HEK293 (cell line): ENCODE data around the gene ATP7B.

Experiments used
- CTCF ChIP-seq: fragments of 450-650 bp; formaldehyde crosslinking; IDR thresholded peaks from 2 replicates; pipeline ENCODE4 v1.5.1; 2016; ENCODE audit warnings: missing biosample characterization, missing genetic modification characterization
- ZBTB1 ChIP-seq: fragments of 450-650 bp; formaldehyde crosslinking; IDR thresholded peaks from 2 replicates; pipeline ENCODE4 v1.5.1; 2016; ENCODE audit warnings: missing biosample characterization, missing genetic modification characterization
- ZBTB21 ChIP-seq: fragments of 450-650 bp; formaldehyde crosslinking; IDR thresholded peaks from 2 replicates; pipeline ENCODE4 v1.5.1; 2017; ENCODE audit warnings: missing biosample characterization, missing genetic modification characterization
- ZNF114 ChIP-seq: fragments of 450-650 bp; formaldehyde crosslinking; IDR thresholded peaks from 2 replicates; pipeline ENCODE4 v1.5.0; 2017; ENCODE audit warnings: missing biosample characterization, missing genetic modification characterization
- ZNF426 ChIP-seq: fragments of 450-650 bp; formaldehyde crosslinking; IDR thresholded peaks from 2 replicates; pipeline ENCODE4 v1.5.1; 2017; ENCODE audit warnings: missing biosample characterization, missing genetic modification characterization, mild to moderate bottlenecking, inconsistent platforms, moderate library complexity
- ZNF626 ChIP-seq: fragments of 450-650 bp; sonication (Bioruptor Pico); formaldehyde crosslinking; IDR thresholded peaks from 2 replicates; pipeline ENCODE4 v1.5.1; 2018; ENCODE audit warnings: missing biosample characterization, missing genetic modification characterization, inconsistent platforms
- TF ChIP-seq, protein P1 (sequence below): fragments of 450-650 bp; formaldehyde crosslinking; IDR thresholded peaks from 2 replicates; pipeline ENCODE4 v1.5.1; 2016; ENCODE audit warnings: missing biosample characterization, missing genetic modification characterization

DNA sequence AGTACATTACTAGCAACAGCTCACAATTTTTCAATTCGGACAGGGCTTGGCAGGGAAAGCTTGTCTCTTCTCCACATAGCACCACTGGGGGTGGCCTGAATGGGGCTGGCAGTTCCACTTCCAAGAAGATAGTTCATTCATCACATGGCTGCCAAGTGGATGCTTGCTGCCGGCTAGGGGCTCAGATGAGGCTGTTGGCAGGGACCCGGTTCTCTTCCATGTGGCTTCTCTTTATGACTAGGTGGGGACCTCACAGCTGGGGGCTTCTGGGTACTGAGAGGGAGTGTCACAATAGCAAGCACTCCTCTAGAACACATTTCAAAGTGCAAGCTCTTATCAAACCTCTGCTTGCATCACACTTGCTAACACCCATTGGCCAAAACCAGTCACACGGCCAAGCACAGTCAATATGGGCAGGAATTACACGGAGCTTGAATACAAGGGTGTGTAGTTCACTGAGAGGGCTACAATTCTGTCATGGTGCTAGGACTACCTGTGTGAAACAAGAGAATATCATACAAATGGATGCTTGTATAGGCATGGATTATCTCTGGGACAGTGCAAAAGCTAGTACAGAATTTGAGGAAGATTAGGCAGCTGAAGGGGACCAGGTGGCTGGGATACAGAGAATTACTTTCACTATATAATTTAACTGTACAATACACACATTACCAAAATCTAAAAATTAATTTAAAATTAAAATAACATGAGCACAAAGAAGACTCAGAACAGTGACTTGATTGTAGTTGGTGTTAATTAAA, 32.3 kb downstream of the ATP7B start:
- no peak for TF ChIP-seq ZNF626 (tag by site-specific recombination)
- TF ChIP-seq ZNF426 (tag by site-specific recombination) = no peak
- TF ChIP-seq ZBTB21 (tag by site-specific recombination) = no peak
- TF ChIP-seq CTCF (tag by site-specific recombination) = no peak
- TF ChIP-seq, protein P1, sequence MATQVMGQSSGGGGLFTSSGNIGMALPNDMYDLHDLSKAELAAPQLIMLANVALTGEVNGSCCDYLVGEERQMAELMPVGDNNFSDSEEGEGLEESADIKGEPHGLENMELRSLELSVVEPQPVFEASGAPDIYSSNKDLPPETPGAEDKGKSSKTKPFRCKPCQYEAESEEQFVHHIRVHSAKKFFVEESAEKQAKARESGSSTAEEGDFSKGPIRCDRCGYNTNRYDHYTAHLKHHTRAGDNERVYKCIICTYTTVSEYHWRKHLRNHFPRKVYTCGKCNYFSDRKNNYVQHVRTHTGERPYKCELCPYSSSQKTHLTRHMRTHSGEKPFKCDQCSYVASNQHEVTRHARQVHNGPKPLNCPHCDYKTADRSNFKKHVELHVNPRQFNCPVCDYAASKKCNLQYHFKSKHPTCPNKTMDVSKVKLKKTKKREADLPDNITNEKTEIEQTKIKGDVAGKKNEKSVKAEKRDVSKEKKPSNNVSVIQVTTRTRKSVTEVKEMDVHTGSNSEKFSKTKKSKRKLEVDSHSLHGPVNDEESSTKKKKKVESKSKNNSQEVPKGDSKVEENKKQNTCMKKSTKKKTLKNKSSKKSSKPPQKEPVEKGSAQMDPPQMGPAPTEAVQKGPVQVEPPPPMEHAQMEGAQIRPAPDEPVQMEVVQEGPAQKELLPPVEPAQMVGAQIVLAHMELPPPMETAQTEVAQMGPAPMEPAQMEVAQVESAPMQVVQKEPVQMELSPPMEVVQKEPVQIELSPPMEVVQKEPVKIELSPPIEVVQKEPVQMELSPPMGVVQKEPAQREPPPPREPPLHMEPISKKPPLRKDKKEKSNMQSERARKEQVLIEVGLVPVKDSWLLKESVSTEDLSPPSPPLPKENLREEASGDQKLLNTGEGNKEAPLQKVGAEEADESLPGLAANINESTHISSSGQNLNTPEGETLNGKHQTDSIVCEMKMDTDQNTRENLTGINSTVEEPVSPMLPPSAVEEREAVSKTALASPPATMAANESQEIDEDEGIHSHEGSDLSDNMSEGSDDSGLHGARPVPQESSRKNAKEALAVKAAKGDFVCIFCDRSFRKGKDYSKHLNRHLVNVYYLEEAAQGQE (tag by site-specific recombination) = no peak
- no peak for TF ChIP-seq ZBTB1
- TF ChIP-seq ZNF114 = no peak
